ENCODE data around the gene NFAM1. TPM values are rescaled to one million over a fixed set of nuclear protein-coding genes. Genes with fewer than 3 reads are reported as not detected.
A peak's percentile ranks its signal among the peaks of the same experiment; 100 is the strongest.

The NFAM1 gene
- total and polyA plus RNA-seq, 2 of the 4 experiments (the other 2 are of a cell fraction), result not detected

- Histone ChIP-seq H3K18ac (ENCODE audit: low read depth, low read length) (no peak overlapping the region), H2BK120ac (ENCODE audit: low read depth, low read length) (no peak overlapping the region), H2BK15ac (ENCODE audit: low read depth, low read length) (no peak overlapping the region), H4K20me1 (ENCODE audit: insufficient read depth, low read length) (no peaks in the 10 kb centered on the region), H2AK9ac (replicated peaks; ENCODE audit: low read depth, low read length, poor library complexity) (no peak overlapping the region), H2BK5ac (ENCODE audit: low read depth, low read length, poor library complexity, severe bottlenecking) (no peak overlapping the region), H4K8ac (ENCODE audit: low read depth in 2 of 2, low read length in 2 of 2) (no peak overlapping the region), H2AK5ac (ENCODE audit: low read depth, low read length) (no peak overlapping the region), H4K91ac (ENCODE audit: insufficient read depth, low read depth, low read length) (no peak overlapping the region), H3K23ac (ENCODE audit: low read depth, low read length) (no peak overlapping the region), H3K4me1 (ENCODE audit: control insufficient read depth, insufficient read depth, low read length) (peaks cover 1% of the 10 kb centered on the region; the same call in 1 of the 2 replicates), H3K4ac (ENCODE audit: low read depth, low read length) (no peak overlapping the region), H3K14ac (replicated peaks; ENCODE audit: low read depth, low read length) (no peak overlapping the region), H3K4me3 (ENCODE audit: insufficient read depth, low read depth, low read length) (no peak overlapping the region), H4K5ac (ENCODE audit: low read depth, low read length) (no peak overlapping the region), H3K56ac (ENCODE audit: extremely low read depth, insufficient read depth, low read length) (no peak overlapping the region), H2BK20ac (ENCODE audit: low read depth, low read length) (no peak overlapping the region), H3K9me3 (ENCODE audit: control insufficient read depth, insufficient read depth, low read length) (no peaks in the 10 kb centered on the region), H3K79me1 (ENCODE audit: low read depth in 1 of 2, low read length in 2 of 2) (no peaks in the 10 kb centered on the region), H2AFZ (replicated peaks; ENCODE audit: low read length, poor library complexity) (no peak overlapping the region), H3K36me3 (ENCODE audit: control insufficient read depth, insufficient read depth, low read length) (no peaks in the 10 kb centered on the region), H3K4me2 (ENCODE audit: low read depth, low read length) (no peak overlapping the region; the same call in 1 of the 2 replicates), H3K27me3 (ENCODE audit: control insufficient read depth, insufficient read depth, low read length) (peaks cover 67% of the 10 kb centered on the region), H3K9ac (ENCODE audit: low read depth, low read length) (no peak overlapping the region), H3K9me1 (ENCODE audit: insufficient read depth, low read length) (peaks cover 3% of the 10 kb centered on the region), H3K27ac (ENCODE audit: insufficient read depth, low read length) (no peak overlapping the region)
- ChIA-PET CTCF (interaction anchor here (0.6 to 0.7 kb wide), 3 partner anchors 11 to 304 kb away, joined by 3 to 7 read pairs (median 5); no protein-coding TSS in a partner anchor), POLR2A (ENCODE audit: unreplicated experiment) (no interaction called here)
- TF ChIP-seq CEBPB (IDR thresholded peaks at IDR 0.05; ENCODE audit: low read depth, low read length) (no peak), FOS (IDR thresholded peaks at IDR 0.05; ENCODE audit: low read depth, low read length) (no peak), POLR2A (IDR thresholded peaks at IDR 0.05; ENCODE audit: low read depth, low read length) (no peak), MAFK (IDR thresholded peaks at IDR 0.05; ENCODE audit: low read depth, low read length) (no peak), MXI1 (IDR thresholded peaks at IDR 0.05; ENCODE audit: borderline replicate concordance, low read depth, low read length) (no peak), MAZ (IDR thresholded peaks at IDR 0.05; ENCODE audit: borderline replicate concordance, low read depth, low read length) (no peak), USF2 (IDR thresholded peaks at IDR 0.05; ENCODE audit: low read depth, low read length) (no peak), NFE2L2 (IDR thresholded peaks at IDR 0.05; ENCODE audit: low read depth, low read length) (no peak), SMC3 (IDR thresholded peaks at IDR 0.05; ENCODE audit: low read depth, low read length) (no peak), BHLHE40 (IDR thresholded peaks at IDR 0.05; ENCODE audit: low read depth, low read length) (no peak), CTCF (conservative IDR thresholded peaks at IDR 0.05; ENCODE audit: low read depth, low read length) (no peak), RCOR1 (IDR thresholded peaks at IDR 0.05; ENCODE audit: insufficient replicate concordance, low read length) (no peak), CHD1 (IDR thresholded peaks at IDR 0.05; ENCODE audit: low read depth, low read length) (no peak)
- in situ Hi-C loops (cut with MboI; ENCODE audit: low sequenced_read_pairs), result no loop called here
- dilution Hi-C loops (cut with HindIII; ENCODE audit: low sequenced_read_pairs, unreplicated experiment), result no loop called here
- ATAC-seq (ENCODE audit: low read depth) (no peak), DNase-seq (peak; percentile 29)
- 0% methylated on average over 3 of the region's 13 CpGs; no CpG with 5 or more reads in 1 of the 2 experiments for WGBS, 2 experiments (ENCODE audit: extremely low coverage in 2 of 2, insufficient read length in 1 of 2)
- intact Hi-C loops (cut with micrococcal nuclease), result no loop called here
- BruUV-seq (replicated peaks), result no TSS peak
These were observed 67.5 kb downstream of the NFAM1 start for GRCh38 chr22:42364604-42365110.

All from IMR-90 (cell line).